ENCODE data around the gene ARHGEF2. TPM values are rescaled to one million over a fixed set of nuclear protein-coding genes. Genes with fewer than 3 reads are reported as not detected.

The ARHGEF2 gene
- total and polyA plus RNA-seq, 11 donors = 23.9 to 98.6 (median 57.0) TPM

GRCh38 chr1:155957411-155957915, 20.9 kb downstream of the ARHGEF2 start:
- 87 to 92% (median 91%) methylated on average over 5 to 12 of the region's 12 CpGs for WGBS, 4 donors
- no peaks in the 10 kb centered on the region for H3K27me3 ChIP-seq
- H3K4me3 ChIP-seq = no peak overlapping the region
- peaks cover 5 to 33% (median 23%) of the 10 kb centered on the region in 12 donors for H3K4me1 ChIP-seq
- TF ChIP-seq POLR2A (IDR thresholded peaks at IDR 0.05) = no peak
- TF ChIP-seq CTCF (IDR thresholded peaks at IDR 0.05) = no peak
- DNase-seq (peak in 1 of 5 donors; percentile 25), ATAC-seq (no peak)
- no peaks in the 10 kb centered on the region for H3K9me3 ChIP-seq
- peaks cover 3 to 100% (median 98%) of the 10 kb centered on the region in 9 donors for H3K36me3 ChIP-seq
- no peak overlapping the region for H3K27ac ChIP-seq
- intact Hi-C loops (cut with DNase I) = no loop called here

GRCh38 chr1:155954645-155955044, 23.7 kb downstream of the ARHGEF2 start:
- DNase-seq (no peak), ATAC-seq (no peak)
- no peaks in the 10 kb centered on the region for H3K9me3 ChIP-seq
- TF ChIP-seq POLR2A (IDR thresholded peaks at IDR 0.05) (no peak), CTCF (IDR thresholded peaks at IDR 0.05) (no peak)
- H3K36me3 ChIP-seq = peaks cover 8 to 100% (median 99%) of the 10 kb centered on the region in 9 donors
- intact Hi-C loops (cut with DNase I) = no loop called here
- H3K27ac ChIP-seq = no peak overlapping the region
- no peak overlapping the region for H3K4me3 ChIP-seq
- H3K27me3 ChIP-seq = no peaks in the 10 kb centered on the region
- 97 to 100% (median 98%) methylated on average over 3 of the region's 3 CpGs for WGBS, 4 donors
- peaks cover 0 to 9% (median 0%) of the 10 kb centered on the region in 12 donors for H3K4me1 ChIP-seq

- no peak for DNase-seq
- no peak overlapping the region for H3K4me3 ChIP-seq
- peaks cover 8 to 100% (median 99%) of the 10 kb centered on the region in 9 donors for H3K36me3 ChIP-seq
- no peaks in the 10 kb centered on the region for H3K27me3 ChIP-seq
- H3K4me1 ChIP-seq = peaks cover 0 to 6% (median 0%) of the 10 kb centered on the region in 12 donors
- TF ChIP-seq POLR2A (IDR thresholded peaks at IDR 0.05) = no peak
- no peak for TF ChIP-seq CTCF (IDR thresholded peaks at IDR 0.05)
- peak in 1 of 4 donors; percentile 19 for ATAC-seq
- no peaks in the 10 kb centered on the region for H3K9me3 ChIP-seq
- intact Hi-C loops (cut with DNase I) = no loop called here
- no peak overlapping the region for H3K27ac ChIP-seq
- whole genome bisulfite sequencing, 4 donors = 70 to 78% (median 77%) methylated on average over 8 to 13 of the region's 13 CpGs
These were observed 25.8 kb downstream of the ARHGEF2 start for GRCh38 chr1:155952505-155952890.

- H3K27me3 ChIP-seq = no peaks in the 10 kb centered on the region
- 42 to 82% (median 80%) methylated on average over 4 to 6 of the region's 6 CpGs for WGBS, 4 donors
- DNase-seq (no peak), ATAC-seq (peak in 2 of 4 donors; percentile 8 to 17)
- H3K4me1 ChIP-seq = peaks cover 0 to 9% (median 0%) of the 10 kb centered on the region in 12 donors
- peaks cover 8 to 100% (median 99%) of the 10 kb centered on the region in 9 donors for H3K36me3 ChIP-seq
- no peak overlapping the region for H3K27ac ChIP-seq
- intact Hi-C loops (cut with DNase I) = no loop called here
- TF ChIP-seq POLR2A (IDR thresholded peaks at IDR 0.05) = no peak
- TF ChIP-seq CTCF (IDR thresholded peaks at IDR 0.05) = no peak
- H3K4me3 ChIP-seq = no peak overlapping the region
- H3K9me3 ChIP-seq = no peaks in the 10 kb centered on the region
These were observed 26.4 kb downstream of the ARHGEF2 start for GRCh38 chr1:155951753-155952504.
